Erythroblast (primary cell): ENCODE measurements around the gene NTN3.

ENCODE experiments used
- GATA1 ChIP-seq: IDR thresholded peaks from 2 replicates; pipeline ENCODE4 v1.6.1; 2011; ENCODE audit warnings: low read depth, mild to moderate bottlenecking, control low read depth, low read length, moderate library complexity
- POLR2A ChIP-seq: IDR thresholded peaks from 2 replicates; pipeline ENCODE4 v1.6.1; 2011; ENCODE audit warnings: mild to moderate bottlenecking, low read length

DNA sequence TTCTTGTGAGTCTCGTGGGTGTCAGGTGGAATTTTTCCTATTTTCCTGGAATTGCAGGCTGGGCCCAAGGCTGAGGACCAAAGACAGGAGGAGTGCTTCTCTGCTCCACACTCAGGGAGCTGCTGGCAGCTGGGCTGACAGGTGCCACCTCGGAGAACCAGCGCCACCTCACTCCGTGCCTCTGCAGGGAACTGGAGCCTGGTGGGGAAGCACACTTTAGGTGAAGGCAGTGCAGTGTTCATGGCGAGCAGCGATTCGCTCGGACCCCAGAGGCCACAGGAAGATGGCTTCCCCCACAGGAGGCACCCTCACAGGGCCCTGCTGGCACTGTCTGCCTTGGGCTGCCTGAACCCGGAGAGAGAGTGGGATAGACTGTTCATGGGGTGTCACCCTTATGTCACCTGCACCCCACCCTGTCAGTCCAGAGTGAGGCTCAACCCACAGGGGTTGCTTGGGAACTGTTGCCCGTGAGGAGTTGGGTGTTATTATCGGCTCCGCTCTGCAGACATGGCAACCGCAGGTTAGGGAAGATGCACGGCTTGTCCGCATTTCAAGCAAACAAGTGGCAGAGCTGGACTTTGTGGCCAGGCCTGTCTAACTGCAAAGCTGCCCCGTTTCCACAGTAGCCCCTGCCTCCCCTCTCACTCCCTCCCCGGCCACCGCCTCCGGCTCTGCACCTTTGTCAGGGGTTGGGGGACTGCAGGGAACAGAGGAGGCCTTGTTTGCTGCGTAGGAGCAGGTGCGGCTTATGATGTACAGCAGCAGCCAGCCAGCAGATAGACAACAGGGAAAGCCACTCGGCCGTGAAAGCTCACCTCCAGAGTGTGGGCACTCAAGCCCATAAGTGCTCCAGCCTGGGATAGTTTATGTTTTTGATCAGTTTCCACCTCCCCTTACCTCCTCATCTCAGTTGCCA is 19.4 kb downstream of the NTN3 start:
- no peak for TF ChIP-seq POLR2A
- TF ChIP-seq GATA1 = no peak
